Measurements from ENCODE around the gene PARN.

PARN gene

DNA sequence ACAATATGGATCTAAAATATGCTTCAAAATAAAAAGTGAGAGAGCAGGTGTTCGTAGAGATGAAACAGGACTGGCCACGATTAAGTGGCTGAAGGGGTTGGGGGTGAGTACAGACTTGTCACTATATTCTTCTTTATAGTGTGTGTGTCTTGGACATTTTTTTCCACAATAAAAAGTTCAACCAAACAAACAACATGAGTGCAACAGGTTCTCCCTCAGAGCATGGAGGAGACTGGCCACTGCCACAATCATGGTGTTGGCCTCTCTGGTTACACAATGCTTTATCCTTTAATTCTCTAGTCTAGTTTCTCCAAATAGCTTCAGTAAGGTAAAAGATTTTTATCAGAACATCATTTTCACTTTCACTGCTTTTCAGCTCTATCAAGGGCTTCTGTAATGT is 109.3 kb downstream of the PARN start:
- TF ChIP-seq, protein P1, sequence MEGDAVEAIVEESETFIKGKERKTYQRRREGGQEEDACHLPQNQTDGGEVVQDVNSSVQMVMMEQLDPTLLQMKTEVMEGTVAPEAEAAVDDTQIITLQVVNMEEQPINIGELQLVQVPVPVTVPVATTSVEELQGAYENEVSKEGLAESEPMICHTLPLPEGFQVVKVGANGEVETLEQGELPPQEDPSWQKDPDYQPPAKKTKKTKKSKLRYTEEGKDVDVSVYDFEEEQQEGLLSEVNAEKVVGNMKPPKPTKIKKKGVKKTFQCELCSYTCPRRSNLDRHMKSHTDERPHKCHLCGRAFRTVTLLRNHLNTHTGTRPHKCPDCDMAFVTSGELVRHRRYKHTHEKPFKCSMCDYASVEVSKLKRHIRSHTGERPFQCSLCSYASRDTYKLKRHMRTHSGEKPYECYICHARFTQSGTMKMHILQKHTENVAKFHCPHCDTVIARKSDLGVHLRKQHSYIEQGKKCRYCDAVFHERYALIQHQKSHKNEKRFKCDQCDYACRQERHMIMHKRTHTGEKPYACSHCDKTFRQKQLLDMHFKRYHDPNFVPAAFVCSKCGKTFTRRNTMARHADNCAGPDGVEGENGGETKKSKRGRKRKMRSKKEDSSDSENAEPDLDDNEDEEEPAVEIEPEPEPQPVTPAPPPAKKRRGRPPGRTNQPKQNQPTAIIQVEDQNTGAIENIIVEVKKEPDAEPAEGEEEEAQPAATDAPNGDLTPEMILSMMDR (conservative IDR thresholded peaks at IDR 0.05; ENCODE audit: low read length), result no peak
- DNase-seq (ENCODE audit: low read depth), result no peak
- no peak overlapping the region for H3K4me3 ChIP-seq (ENCODE audit: low read length)

DNA sequence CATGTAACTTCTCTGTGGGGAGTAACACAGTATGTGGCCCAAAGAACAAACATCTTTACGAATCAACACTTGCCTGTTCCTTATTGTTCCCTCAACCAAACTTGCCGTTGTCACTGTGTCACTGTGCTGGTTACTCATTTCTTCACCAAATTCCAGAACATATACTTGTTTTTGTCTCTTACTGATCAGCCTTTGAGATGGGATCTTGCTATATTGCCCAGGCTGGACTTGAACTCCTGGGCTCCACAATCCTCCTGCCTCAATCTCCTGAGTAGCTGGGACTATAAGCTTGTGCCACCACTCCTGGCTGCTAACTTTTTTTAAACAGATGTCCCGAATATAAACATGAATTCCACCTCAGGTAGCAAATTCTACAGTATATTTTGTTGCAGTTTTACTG is 115.1 kb downstream of the PARN start:
- no peak overlapping the region for H3K4me3 ChIP-seq (ENCODE audit: low read length)
- DNase-seq (ENCODE audit: low read depth), result no peak
- TF ChIP-seq, protein P1 (conservative IDR thresholded peaks at IDR 0.05; ENCODE audit: low read length), result no peak

DNA sequence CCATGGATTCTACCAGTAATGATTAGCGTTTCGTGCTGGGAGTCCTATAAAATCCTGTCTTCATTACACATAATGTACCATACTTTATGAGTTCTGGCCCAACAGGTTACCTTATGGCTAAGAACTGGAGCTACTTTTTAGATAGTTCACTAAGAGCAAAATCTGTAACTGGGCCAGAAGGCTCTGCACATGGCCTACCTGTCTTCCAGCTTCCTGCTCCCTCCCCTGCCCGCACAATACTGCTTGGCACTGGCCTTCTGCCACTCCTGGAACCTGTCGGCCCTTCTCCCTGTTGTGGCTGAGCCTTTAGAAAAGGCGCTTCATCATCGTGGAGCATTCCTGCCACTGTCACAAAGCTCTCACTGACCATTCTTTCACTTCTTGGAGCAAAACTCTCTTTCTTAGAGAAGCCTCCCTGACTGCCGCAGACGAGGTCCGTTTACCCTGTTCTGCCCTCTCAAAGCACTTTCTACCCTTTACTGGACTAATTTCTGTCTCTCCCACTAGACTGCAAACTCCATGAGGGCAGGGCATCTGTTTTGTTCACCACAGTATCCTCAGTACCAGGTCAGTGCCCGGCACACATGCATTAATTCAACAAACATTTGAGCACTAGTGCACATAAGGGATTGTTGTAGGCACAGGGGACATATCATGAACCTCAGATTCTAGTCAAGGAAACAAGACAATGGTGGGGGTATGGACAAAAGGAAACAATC is 116.5 kb downstream of the PARN start:
- no peak for DNase-seq (ENCODE audit: low read depth)
- no peak overlapping the region for H3K4me3 ChIP-seq (ENCODE audit: low read length)
- TF ChIP-seq, protein P1 (conservative IDR thresholded peaks at IDR 0.05; ENCODE audit: low read length), result no peak

DNA sequence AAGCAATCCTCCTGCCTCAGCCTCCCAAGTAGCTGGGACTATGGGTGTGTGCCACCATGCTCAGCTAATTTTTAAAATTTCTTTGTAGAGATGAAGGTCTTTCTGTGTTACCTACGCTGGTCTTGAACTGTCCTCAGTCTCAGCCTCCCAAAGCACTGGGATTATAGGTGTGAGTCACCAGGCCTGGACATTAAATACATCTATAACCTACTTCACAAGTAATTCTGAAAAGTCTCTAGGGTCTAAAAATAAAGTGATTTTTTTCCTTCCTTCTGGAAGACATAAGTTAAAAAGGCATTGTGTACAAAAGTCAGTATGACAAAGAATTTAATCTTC is 118.3 kb downstream of the PARN start:
- no peak overlapping the region for H3K4me3 ChIP-seq (ENCODE audit: low read length)
- no peak for DNase-seq (ENCODE audit: low read depth)
- TF ChIP-seq, protein P1 (conservative IDR thresholded peaks at IDR 0.05; ENCODE audit: low read length), result no peak

DNA sequence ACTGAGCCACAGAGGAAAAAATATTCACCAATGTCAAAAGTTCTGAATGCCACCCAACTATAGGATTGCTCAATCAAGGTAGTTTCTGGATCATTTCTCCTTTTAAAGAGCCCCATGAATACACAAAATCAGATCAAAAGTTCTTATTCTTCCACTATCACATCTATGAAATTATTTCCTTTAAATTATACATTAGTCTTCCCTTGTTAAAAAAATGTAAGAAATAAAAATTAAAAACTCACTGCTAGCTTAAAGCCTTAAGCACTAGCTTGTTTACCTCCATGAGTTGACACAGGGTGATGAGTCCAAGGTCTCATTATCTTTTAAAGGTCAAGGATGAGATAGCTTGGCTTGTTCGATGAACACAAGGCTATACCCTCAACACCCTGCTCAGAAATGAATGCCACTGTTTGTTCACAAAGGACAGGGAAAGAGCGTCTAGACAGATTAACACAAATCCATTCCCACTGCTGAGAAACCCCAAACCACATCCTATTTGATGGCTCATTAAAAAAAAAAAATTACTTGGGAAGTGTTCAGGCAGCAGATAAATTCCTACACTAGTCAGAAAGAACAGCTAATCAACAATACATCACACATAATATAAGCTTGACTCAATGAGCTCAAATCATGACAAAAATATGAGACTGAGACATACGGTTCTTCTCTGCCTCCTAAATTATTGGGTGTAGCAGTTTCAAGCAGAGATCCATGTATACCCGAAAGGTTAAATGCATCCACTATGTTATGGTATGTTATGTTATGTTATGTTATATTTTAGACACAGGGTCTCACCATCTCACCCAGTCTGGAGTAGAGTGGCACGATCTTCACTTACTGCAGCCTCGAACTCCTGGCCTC is 118.9 kb downstream of the PARN start:
- H3K4me3 ChIP-seq (ENCODE audit: low read length), result no peak overlapping the region
- peak; percentile 93 for DNase-seq (ENCODE audit: low read depth)
- TF ChIP-seq, protein P1 (conservative IDR thresholded peaks at IDR 0.05; ENCODE audit: low read length), result no peak

DNA sequence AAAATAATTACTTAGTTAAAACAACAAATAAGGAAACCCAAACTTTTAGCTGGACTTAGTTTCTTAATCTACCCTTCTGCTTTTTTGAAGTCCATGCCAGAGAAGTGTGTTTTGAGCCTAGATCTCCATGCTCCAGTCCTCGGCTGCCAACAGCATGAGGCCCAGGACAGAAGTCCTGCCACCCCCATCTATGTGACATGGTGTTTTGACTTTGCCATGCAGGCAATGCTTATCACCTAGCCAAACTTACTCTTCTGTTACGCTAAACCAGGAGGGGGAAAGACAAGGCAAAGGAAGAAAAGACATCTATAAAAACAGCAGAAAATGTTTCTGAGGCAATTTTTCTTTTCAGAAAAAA is 119.5 kb downstream of the PARN start:
- no peak for DNase-seq (ENCODE audit: low read depth)
- H3K4me3 ChIP-seq (ENCODE audit: low read length), result no peak overlapping the region
- TF ChIP-seq, protein P1 (conservative IDR thresholded peaks at IDR 0.05; ENCODE audit: low read length), result no peak

DNA sequence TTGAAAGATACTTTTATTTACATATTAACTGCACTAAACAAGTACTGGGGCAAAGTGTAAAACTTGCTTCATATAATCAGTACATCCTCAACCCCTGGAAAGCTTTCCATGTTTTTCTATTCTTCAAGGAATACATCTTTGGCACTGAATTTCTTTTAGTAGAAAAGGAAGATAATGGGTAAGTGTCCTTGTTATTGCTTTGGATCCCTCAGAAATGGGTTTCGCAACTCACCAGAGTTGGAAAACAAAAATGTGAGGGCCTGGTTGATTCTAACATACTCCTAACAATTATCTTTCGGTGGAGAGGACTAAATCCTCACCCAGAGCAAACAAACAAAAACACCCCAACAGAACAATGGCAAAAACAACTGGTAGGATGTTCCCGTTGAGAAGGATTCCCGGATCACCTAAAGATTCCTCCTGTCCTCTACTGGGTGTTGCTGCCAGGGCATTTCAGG is 120.4 kb downstream of the PARN start:
- peak; percentile 54 for DNase-seq (ENCODE audit: low read depth)
- TF ChIP-seq, protein P1 (conservative IDR thresholded peaks at IDR 0.05; ENCODE audit: low read length), result no peak
- H3K4me3 ChIP-seq (ENCODE audit: low read length), result no peak overlapping the region

All from AG10803 (cell line).